Testis (tissue), 2 donors: ENCODE results near the gene PRKG1.

Source experiments
- POLR2A ChIP-seq: fragments of 450-650 bp; IDR thresholded peaks from one replicate; pipeline ENCODE4 v1.6.1; 2017; ENCODE audit warnings: antibody characterized with exemption, mild to moderate bottlenecking, moderate library complexity
- TF ChIP-seq, protein P1 (sequence below), 3 experiments: fragments of 450-650 bp in 2 of 3; fragments of 200-600 bp in 1 of 3; sonication (generic) in 1 of 3; IDR thresholded peaks; one replicate each; pipeline ENCODE4 v1.5.1; 2016 to 2019; ENCODE audit warnings: antibody characterized with exemption in 3 of 3, mild to moderate bottlenecking in 2 of 3, moderate library complexity in 1 of 3

DNA sequence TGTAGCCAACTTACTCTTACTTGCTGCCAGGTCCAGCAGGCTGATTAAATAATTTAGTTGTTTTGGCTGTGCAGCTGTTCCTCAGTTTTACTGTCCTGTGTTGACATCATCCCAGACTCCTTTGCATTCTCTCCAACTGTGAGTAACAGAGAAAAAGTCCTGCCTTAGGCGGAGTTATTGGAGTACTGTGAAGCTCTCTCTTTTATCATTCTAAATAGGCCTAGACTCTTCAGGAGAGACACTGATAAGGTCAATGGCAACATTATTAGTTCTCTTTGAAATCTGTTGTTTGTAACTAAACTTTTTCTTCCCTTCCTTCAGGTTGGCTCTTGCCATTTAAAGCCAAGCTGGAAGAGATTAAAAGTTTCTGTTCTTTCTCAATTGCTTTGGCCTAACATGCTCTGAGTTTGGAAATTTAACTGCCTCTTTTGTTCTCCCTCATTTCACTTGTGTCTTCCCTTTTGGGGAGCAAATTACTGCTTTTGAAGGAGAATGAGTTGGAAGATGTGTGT is 840.8 kb downstream of the PRKG1 start:
- TF ChIP-seq, protein P1, sequence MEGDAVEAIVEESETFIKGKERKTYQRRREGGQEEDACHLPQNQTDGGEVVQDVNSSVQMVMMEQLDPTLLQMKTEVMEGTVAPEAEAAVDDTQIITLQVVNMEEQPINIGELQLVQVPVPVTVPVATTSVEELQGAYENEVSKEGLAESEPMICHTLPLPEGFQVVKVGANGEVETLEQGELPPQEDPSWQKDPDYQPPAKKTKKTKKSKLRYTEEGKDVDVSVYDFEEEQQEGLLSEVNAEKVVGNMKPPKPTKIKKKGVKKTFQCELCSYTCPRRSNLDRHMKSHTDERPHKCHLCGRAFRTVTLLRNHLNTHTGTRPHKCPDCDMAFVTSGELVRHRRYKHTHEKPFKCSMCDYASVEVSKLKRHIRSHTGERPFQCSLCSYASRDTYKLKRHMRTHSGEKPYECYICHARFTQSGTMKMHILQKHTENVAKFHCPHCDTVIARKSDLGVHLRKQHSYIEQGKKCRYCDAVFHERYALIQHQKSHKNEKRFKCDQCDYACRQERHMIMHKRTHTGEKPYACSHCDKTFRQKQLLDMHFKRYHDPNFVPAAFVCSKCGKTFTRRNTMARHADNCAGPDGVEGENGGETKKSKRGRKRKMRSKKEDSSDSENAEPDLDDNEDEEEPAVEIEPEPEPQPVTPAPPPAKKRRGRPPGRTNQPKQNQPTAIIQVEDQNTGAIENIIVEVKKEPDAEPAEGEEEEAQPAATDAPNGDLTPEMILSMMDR (IDR thresholded peaks at IDR 0.05): no peak
- no peak for TF ChIP-seq POLR2A
